GM19238 (cell line): ENCODE data around the gene C2orf15.
"Not testable (repeated sequence)": the region's sequence is repeated elsewhere in the genome, so short reads cannot be mapped to it uniquely, and the experiment has no call there.

Experiments
- DNase-seq: peaks from one replicate; pipeline ENCODE4 v3.0.0; 2011; ENCODE audit warnings: low spot score; ENCODE audit not compliant: insufficient read length

The C2orf15 gene, protein sequence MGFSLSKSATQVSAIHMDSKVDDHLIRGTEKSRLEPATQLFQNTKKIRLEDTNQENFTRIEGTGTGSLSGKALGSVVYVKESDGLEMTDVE

DNA sequence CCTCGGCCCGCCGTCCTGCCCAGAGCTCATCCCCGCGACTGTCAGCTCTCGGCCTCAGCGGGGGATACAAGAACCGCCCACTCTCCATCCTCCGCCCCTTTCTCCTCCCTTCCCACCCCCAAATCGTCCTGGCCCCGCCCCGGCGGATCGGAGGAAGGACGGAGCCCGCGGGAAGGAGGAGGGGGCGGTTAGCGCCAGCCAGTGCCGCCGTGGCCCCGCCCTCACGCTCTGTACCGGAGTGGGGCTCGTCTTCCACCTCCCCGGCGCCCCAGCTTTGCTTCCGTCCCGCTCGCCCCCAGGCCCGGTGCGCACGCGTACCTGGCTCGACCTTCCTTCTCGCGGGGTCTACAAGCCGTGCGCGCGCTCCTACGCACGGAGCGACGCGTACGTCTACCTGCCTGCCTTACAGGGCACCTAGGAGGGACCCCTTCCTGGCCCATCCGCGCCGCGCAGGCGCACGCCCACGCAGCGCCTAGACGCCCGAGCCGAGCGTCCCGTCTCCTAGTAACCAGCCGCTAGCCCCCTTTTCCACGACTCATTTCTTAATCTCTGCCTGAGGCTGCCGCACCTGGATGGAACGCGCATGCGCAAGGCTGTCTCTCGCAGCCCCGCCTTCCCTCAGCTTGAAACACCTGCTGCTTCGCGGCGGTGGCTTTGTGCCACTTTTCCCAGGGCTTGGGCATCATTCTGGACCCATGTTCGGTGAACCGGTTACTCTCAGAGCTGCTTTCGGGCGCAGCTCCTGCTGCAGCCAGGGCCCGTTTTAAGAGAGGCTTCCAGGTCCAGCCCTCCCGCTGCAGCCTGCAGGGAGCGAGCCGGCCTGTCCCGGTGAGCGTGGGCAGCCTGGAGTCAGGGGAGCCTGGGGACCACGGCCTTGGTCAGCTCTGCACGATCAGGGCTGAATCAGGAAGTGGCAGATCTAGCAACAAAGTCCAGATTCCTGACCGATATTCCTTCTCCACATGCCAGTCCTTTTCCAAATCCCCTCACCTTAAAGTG is at the start of gene C2orf15:
Gene C2orf15 (plus strand): TSS at position 598 of the 999 bp plus-strand sequence. CDS start 8,852 bp downstream, outside the sequence.
- DNase-seq = peak; percentile 66

DNA sequence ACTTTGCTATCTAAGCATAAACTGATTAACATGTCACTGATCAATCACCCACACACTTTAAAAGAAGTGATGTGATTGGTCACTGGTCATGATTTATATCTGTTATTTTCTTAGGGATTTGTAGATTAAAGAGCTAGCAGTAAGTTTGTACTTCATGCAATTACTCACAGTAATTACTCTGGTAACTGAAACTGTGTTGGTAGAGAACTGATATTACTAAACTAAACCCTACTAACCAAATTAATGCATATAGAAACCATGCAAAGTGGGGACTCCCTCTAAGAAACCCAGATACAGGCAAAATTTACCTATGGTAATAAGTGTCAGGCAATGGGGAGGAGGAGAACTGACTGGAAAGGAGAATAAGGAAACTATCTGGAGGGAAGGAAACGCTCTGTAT is 44.8 kb upstream of the C2orf15 start:
- no peak for DNase-seq

DNA sequence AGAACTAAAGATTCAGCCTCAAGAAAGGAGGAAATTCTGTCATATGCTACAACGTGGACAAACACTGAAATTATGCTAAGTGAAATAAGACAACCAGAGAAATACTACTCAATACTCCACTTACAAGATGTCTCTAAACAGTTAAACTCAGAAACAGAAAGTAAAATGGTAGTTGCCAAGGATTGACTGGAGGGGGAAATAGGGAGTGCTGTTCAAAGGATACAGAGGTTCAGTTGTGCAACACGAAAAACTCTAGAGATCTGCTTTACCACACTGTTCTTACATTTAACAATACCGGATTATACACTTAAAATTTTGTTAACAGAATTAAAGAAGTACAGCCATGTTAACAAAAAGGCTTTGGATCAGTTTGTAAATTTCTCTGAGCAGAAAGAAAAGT is 39.8 kb upstream of the C2orf15 start:
- DNase-seq = no peak

DNA sequence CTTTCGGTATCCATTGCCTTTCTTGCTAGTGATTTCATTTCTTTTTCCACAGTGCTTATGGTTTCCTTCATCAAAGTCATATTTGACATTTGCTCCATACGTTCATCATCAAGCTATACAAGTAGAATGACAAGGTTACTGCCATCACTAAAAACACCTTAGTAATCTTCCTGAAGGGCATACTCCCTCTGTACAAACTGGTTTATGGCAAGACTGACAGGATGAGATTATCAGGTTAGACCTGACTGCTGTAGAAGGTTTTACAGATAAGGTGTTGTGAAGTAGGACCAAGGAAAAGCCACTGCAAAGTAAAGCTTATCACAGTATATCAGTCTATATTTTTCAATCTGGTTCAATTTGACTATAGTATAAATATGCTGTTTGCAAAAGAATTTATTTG is 37.5 kb upstream of the C2orf15 start:
- no peak for DNase-seq

DNA sequence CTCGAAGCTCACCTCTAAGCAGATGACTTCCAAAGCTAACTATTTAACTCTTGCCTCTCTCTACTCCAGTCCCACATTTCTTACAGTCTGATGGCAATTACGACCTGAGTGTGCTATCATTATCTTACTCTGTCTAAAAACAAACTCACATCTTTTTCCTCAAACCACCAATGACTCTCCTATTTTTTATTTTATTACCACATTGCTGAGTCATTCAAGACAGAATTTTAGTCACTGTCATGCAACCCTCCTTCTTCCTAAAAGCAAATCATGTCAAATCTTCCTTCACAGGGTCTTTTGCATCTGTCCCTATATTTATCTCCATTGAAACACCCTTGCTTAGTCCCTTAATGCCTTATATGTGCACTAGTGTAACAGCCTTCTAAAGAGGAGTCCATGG is 34.6 kb upstream of the C2orf15 start:
- no peak for DNase-seq

DNA sequence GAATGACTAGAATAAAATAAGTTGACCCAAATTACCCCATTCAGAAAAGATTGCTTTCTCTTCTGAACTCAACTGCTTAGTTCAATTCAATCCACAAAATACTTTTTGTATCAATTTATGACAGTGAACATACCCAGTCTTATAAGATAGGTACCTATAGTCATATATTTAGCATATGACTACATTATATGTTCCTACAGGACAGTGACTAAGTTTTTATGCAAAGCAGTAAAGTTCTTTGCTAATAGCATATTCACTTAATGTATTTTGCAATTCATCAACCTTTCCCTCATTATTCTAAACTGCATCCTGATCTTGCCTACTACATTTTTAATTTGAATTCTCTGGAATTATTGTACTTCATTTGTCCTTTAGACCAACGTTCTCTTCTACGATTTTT is 30.3 kb upstream of the C2orf15 start:
- no peak for DNase-seq

DNA sequence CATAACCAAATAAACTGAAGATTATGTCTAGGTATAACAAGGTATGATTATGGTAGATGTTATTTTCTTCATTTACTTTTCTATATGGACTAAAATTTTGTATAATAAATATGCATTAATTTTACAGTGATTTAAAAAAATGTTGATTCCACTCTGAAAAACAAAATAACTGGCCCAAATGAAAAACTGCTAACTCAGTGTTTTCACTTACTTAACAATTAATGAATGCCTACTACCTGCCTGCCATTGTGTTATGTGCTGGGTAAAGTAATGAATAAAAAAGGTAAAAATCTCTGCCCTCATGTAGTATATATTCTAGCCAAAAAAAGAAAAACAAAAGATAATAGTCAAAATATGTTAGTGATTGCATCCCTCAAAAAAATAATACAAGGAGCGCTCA is 29.6 kb upstream of the C2orf15 start:
- no peak for DNase-seq

DNA sequence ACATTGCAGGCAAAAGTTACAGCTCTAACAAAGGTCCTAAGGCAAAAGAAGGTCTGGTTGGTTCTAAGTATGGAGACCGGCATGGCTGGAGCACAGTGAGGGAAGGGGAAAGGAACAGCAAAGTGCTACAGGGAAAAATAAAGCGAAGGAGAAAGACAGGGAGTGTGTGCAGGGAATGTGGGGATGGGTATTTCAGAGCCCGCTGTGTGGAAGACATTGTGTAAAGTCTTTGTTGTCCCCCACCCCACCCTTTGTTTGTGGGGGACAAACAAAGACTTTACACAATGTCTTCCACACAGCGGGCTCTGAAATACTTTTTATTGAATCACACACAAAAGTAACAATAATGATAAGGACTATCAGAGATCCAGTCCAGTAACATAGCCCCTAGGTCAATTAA is 28.9 kb upstream of the C2orf15 start:
- no peak for DNase-seq

DNA sequence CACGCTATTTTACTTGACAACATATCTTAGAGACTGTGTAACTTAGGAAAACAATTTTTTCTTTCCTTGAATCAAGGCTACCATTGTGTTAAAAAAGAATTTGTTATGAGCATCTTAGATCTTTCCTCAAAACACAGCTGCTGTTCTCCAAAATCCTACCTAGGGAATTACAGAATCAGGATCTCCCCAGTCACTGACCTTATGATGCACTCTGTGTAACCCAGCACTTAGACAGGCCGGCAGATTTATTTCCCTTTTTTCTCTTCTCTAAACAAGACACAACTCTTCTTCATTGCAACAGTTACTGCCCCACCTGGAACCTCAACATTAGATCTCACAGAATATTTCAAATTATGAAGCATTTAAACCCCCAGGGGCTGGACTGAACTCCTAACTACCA is 13.5 kb upstream of the C2orf15 start:
- no peak for DNase-seq

DNA sequence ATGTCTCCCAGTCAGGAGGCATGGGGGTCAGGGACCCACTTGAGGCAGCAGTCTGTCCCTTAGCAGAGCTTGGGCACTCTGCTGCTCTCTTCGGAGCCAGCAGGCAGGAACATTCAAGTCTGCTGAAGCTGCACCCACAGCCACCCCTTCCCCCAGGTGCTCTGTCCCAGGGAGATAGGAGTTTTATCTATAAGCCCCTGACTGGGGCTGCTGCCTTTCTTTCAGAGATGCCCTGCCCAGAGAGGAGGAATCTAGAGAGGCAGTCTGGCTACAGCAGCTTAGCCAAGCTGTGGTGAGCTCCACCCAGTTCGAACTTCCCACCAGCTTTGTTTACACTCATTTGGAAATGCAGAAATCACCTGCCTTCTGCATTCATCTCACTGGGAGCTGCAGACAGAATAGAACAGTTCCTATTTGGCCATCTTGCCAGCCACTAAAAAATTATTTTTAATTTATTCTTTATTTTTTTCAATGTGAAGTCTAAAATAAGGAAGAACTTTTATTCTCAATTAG is 6.4 kb upstream of the C2orf15 start:
- DNase-seq = not testable (repeated sequence)

DNA sequence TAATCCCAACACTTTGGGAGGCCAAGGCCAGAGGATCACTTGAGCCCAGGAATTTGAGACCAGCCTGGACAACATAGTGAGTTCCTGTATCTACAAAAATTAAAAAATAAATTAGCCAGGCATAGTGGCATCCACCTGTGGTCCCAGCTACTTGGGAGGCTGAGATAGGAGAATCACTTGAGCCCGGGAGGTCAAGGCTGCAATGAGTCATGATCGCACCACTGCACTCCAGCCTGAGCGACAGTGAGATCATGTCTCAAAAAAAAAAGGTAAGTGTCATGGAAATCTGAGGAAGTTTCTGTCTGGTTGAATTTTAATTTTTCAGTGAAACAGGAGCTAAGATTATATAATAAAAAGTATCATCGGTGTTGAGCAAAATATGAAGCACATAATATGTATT is 2.5 kb upstream of the C2orf15 start:
- no peak for DNase-seq

DNA sequence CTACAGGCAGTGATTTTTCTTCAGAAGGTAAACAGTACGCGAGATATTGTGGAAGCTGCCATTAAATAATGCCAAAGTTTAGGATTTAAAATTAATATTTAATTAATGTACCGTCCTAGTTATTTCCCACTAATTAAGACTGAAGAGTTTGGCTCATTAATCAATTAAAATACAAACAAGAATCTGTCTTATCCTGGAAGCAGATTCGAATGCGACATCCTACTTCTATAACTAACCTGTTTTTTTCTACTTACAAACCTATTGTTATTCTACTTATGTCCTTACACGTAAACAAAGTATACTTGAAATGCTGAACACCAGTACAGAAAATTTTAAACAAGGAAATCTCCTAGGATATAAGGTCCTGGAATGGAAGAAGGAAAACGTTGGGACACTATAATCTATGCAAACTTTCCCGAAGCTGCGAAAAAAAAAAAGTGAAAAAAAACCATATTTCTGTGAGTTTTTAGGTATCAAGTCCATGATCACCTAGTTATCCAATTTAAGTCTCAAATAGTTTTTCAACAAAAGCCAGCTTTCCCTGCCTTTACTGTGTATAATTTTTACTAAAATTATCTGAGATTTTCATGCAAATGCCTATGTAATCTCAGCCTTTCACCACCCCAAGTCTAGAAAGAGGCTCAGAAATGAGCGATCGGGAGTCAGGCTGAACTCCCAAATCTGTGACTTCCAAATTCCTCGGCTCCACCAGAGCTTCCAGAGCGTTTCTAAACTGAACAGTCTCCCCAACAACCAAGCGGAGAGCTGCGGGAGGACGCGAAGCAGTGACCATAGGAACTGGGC is 1.2 kb upstream of the C2orf15 start:
- DNase-seq = no peak

DNA sequence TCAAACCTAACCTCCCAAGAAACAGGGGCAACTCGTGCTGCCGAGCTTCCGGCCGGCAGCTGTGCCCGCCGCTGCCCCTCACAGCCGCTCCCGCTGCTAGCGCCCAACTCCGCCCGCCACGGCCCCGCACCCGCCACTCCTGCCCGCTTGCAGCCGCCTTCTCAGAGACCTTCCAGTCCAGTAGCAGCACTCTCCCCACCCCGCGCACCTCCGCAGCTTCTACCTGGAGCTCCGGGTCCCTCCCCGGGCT is 722 bp upstream of the C2orf15 start:
- DNase-seq = no peak

DNA sequence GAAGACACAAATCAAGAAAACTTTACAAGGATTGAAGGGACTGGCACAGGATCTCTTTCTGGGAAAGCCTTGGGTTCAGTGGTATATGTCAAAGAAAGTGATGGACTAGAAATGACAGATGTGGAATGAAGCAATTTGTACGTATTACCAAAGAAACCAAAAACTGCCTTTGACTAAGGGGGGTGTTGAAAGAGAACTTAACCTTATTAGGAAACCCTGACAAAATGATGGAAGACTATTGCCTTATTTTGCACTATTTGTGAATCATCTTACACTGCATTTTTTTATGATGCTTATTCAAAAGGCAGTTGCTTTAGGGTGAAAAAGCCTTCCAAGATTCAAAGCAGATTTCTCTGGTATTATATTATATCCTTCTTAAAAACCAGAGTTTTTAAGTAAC is 9.2 kb downstream of the C2orf15 start:
- no peak for DNase-seq

DNA sequence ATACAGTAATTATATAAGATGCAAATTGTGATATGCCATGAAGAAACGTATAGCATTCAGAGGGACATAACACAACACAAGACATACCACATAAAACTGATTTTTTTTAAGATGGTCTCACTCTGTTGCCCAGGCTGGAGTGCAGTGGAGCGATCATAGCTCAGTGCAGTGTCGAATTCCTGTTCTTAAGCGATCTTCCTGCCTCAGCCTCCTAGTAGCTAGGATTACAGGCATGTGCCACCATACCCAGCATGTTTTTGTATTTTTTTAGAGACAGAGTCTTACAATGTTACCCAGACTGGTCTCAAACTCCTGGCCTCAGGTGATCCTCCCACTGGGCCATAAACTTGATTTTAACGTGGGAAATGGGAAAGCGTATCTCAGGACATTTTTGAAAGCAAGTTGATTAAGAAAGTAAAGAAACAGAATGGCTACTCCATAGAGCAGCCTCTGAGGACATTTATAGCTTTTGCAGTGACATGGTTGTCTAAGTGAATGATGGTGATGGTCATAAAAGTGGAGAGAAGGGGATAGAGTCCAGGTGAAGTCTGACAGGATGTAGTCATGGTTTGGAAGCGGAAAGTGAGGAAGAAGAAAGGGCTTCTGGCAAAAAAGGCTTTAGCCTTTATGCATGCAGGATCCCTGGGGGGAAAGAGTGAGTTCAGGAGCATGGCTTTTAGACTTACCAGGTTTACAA is 10.8 kb downstream of the C2orf15 start:
- DNase-seq = no peak

DNA sequence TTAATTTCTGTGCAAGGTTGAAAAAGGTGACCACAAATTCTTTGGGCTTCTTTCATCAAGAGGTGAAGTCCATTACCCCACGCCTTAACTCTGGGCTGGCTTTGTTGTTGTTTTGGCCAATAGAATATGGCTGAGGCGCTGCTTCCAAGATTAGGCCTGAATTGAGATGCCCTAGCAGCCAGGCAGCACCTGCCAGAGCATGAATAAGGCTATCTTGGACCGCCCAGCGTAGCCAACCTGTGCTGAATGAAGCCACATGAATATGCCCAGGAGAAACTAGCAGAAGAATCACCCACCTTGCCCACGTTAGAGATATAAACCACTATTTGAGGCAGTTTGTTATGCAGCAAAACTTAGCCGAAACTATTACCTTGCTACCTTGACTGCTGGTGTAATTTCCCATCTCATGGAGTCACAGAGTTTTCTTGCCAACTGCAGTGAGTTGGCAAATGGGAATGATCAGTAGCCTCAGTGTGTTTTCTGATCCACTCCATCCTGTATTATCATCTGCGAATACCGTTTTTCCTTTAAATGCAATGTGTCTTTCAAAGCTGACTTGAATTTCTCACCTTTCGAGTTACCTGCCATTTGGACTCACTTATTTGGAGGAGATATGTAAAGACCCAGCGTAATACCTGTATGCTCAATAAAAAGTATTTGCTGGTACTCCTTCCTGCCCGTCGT is 12.6 kb downstream of the C2orf15 start:
- DNase-seq = no peak

DNA sequence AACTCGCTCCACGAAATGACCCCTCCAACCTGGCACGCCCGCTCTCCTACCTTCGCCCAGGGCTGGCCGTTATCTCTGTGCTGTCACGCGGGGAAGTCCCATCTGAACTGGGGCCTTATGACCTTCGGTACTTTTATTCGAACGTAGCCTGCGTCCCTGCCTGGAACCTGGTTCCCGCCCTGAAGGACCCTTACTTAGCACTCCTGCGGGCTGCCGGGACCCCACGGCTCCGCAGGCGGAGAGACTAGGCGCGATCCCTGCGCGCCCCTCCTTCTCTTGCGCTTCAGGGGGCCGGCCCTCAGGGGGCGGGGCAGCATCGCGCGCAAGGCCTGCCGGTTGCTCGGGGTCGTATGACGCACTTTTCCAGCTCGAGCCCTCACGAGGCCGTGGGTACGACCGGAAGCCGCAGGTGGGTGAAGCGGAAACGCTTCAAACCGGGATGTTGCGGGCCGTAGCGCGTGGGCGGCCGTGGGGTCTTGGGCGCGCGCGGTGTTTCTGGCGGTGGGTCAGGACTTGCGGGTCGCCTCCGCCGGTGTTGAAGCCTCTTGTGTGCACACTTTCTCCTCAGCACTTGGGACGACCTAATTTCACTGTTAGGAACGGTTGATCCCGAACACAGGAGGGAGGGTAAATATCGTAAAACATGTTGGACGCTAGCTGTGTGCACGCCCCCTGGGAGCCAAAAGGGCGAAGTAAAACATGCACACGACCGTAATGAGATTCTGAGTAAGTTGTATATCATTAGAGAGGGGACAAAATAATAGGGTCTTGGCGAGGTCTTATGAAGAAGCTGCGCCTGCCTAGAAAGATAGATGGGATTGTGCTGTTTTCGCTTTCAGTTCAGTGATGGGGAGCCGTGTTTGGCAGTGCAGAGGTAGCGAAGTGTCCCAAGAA is 13.4 kb downstream of the C2orf15 start, which contains the start of the genes LIPT1 and TSGA10:
Gene LIPT1 (plus strand): TSS at position 325 of the 894 bp plus-strand sequence. CDS start 6,991 bp downstream, outside the sequence.
Gene TSGA10 (minus strand): TSS at position 300 of the 894 bp plus-strand sequence. CDS start 45,503 bp downstream, outside the sequence.
- DNase-seq = peak; percentile 92

DNA sequence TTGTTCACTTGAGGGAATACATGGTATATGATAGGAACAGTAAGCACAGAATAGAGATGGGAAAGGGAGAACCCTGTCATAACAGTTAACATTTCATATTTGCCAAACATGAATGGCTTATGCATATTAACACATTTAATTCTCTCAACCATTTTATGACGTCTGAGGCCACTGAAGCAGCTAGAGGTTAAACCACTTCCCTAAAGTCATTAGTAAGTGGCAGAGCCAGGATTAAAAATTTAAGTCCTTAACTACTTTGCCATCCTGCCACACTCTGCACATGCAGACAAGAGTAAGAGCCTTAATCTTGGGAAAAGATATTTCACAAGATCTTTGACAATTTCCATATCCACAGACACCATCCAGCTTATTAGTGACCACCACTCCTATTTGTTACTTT is 15.4 kb downstream of the C2orf15 start:
- no peak for DNase-seq

DNA sequence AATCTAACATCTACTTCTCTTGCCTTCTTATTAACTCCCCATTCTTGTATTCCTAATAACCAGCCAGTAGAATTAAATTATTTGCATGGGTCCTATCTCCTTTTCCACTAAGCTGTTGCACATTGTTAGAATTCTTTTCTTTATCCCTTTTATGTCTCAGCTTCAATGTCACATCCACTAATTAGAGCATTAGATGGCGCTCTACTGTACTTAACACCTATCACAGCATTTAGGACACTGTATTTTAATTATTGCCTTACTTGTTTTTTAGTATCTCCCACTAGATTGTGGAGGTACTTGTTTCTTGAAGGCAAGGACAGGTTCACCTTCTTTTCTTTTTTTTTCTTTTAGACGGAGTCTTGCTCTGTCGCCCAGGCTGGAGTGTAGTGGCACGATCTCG is 17.1 kb downstream of the C2orf15 start:
- no peak for DNase-seq

DNA sequence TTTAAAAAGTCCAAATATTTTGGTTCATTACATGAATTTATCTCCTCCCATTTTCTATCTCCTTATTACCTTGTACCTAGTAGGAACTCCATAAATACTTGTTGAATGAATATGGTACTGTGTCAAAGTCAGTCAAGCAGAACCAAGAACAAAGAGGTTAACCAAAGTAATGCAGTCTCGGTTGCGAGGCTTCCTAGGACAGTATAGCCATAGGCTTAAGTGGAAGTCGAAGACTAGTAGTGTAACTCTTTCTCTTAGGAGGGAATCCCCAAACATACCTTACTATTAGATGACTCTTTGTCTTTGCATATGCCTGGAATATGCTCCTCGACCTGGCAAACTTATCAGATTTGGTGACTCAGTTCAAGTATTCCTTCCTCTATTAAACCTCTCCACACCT is 18.1 kb downstream of the C2orf15 start:
- DNase-seq = no peak
